Adrenal gland (tissue), 12 donors: ENCODE results near the gene BARD1. TPM values are rescaled to one million over a fixed set of nuclear protein-coding genes. Genes with fewer than 3 reads are reported as not detected.

Experiments used
- DNase-seq, 7 donors: peaks; one replicate each; pipeline ENCODE4 v3.0.0-alpha.2; 2019 to 2020
- H3K27ac ChIP-seq, 5 donors: fragments of 200-600 bp; sonication (generic) in 4 of 5; 1 replicate in 3 of 5; 2 replicates in 2 of 5; pipeline versions ENCODE4 v1.5.1 to v1.8.0; 2016 to 2020; ENCODE audit warnings: mild to moderate bottlenecking in 1 of 5
- H3K27me3 ChIP-seq: fragments of 200-600 bp; 2 replicates; pipeline ENCODE4 v1.8.0; 2021
- H3K36me3 ChIP-seq, 2 donors: fragments of 200-600 bp; replicated peaks in 1 of 2; 1 replicate in 1 of 2; 2 replicates in 1 of 2; pipeline versions ENCODE4 v1.5.1 to v1.8.0; 2018 to 2022
- H3K4me1 ChIP-seq, 2 donors: fragments of 200-600 bp; replicated peaks in 1 of 2; 1 replicate in 1 of 2; 2 replicates in 1 of 2; pipeline versions ENCODE4 v1.5.1 to v1.8.0; 2018 to 2021
- H3K4me3 ChIP-seq, 4 donors: fragments of 200-600 bp; sonication (generic) in 3 of 4; one replicate each; pipeline ENCODE4 v1.5.1; 2016 to 2018
- H3K9me3 ChIP-seq, 3 donors: fragments of 200-600 bp; sonication (generic) in 1 of 3; replicated peaks in 1 of 3; 1 replicate in 2 of 3; 2 replicates in 1 of 3; pipeline versions ENCODE4 v1.5.1 to v1.8.0; 2016 to 2021
- CTCF ChIP-seq, 6 experiments: fragments of 450-650 bp in 4 of 6; fragments of 200-600 bp in 2 of 6; sonication (generic) in 1 of 6; IDR thresholded peaks; 1 replicate in 5 of 6; 2 replicates in 1 of 6; pipeline versions ENCODE4 v1.5.1 to v1.8.0; 2016 to 2021; ENCODE audit warnings: antibody characterized with exemption in 6 of 6, mild to moderate bottlenecking in 2 of 6, moderate library complexity in 1 of 6
- POLR2A ChIP-seq, 2 donors: fragments of 450-650 bp; IDR thresholded peaks; one replicate each; pipeline ENCODE4 v1.6.1; 2017; ENCODE audit warnings: antibody characterized with exemption in 2 of 2, mild to moderate bottlenecking in 2 of 2, moderate library complexity in 1 of 2
- WGBS, 4 donors: extraction: QIAGEN DNeasy Blood & Tissue Kit in 2 of 4; methylation state at CpG; one replicate each; pipeline versions ENCODE4 v1.1.5 to v1.1.7; 2013 to 2017; 5-methylcytosine and 5-hydroxymethylcytosine counted together
- intact Hi-C, 2 donors: fragments of 100-400 bp; cut with DNase I; formaldehyde crosslinking; loops; one replicate each; pipeline versions ENCODE4 v1.14.1 to v1.15.0; 2022 to 2023
- polyA plus RNA-seq, 3 donors: library from polyadenylated mRNA; stranded (reverse); fragments of 200-250 nt in 2 of 3; fragments of 350-450 nt in 1 of 3; fragmentation: Illumina TruSeq in 1 of 3; extraction: RNeasy Lipid Tissue Mini Kit (QIAGEN cat#74804) in 1 of 3; gene quantifications; one replicate each; pipeline ENCODE4 v1.2.3, GENCODE V29; 2013 to 2014
- total RNA-seq, 9 donors: library from RNA; depleted of rRNA in 4 of 9; stranded (reverse); fragments of >200 nt in 4 of 9; fragments of 120-200 nt in 1 of 9; fragmentation: NEBNext Ultra II Directional in 1 of 9; extraction: Animal tissue kit (Norgen Biotek cat#: 25700) in 1 of 9; gene quantifications; one replicate each; pipeline versions ENCODE4 v1.1.0 to v1.2.4, GENCODE V29; 2013 to 2023
- donor health status: healthy with polysubstance abuse.
- donor health status: Bipolar disorder and iron deficiency.
- donor health status: DM: yes; HTN: yes; CAD: no.
- donor health status: DM: no; HTN: no; CAD: no.
- donor health status: DM: no; HTN: no; CAD: no.
- donor health status: DM: yes; HTN: yes; CAD: no.

The BARD1 gene
- total and polyA plus RNA-seq, 12 donors, result 0.71 to 12.7 (median 3.9) TPM

- 94 to 100% (median 100%) methylated on average over 1 of the region's 1 CpG for WGBS, 4 donors
- no peak for TF ChIP-seq POLR2A (IDR thresholded peaks at IDR 0.05)
- TF ChIP-seq CTCF (IDR thresholded peaks at IDR 0.05), result no peak
- DNase-seq, result no peak
- Histone ChIP-seq H3K27me3 (no peaks in the 10 kb centered on the region), H3K9me3 (no peaks in the 10 kb centered on the region), H3K4me1 (no peaks in the 10 kb centered on the region), H3K4me3 (no peak overlapping the region), H3K36me3 (no peaks in the 10 kb centered on the region), H3K27ac (no peak overlapping the region)
- intact Hi-C loops, result no loop called here
These were observed 26.8 kb downstream of the BARD1 start for GRCh38 chr2:214782671-214783070.

GRCh38 chr2:214781226-214781625, 28.3 kb downstream of the BARD1 start:
- no peaks in the 10 kb centered on the region for H3K9me3 ChIP-seq
- no peaks in the 10 kb centered on the region for H3K27me3 ChIP-seq
- 85 to 95% (median 91%) methylated on average over 2 of the region's 2 CpGs for WGBS, 4 donors
- TF ChIP-seq CTCF (IDR thresholded peaks at IDR 0.05) (no peak), POLR2A (IDR thresholded peaks at IDR 0.05) (no peak)
- no peaks in the 10 kb centered on the region for H3K36me3 ChIP-seq
- H3K4me3 ChIP-seq, result no peak overlapping the region
- no peak for DNase-seq
- intact Hi-C loops, result no loop called here
- no peaks in the 10 kb centered on the region for H3K4me1 ChIP-seq
- no peak overlapping the region for H3K27ac ChIP-seq

- intact Hi-C loops, result no loop called here
- H3K36me3 ChIP-seq, result no peaks in the 10 kb centered on the region
- TF ChIP-seq CTCF (IDR thresholded peaks at IDR 0.05) (no peak), POLR2A (IDR thresholded peaks at IDR 0.05) (no peak)
These were observed 33.5 kb downstream of the BARD1 start for GRCh38 chr2:214775971-214776370.

DNA sequence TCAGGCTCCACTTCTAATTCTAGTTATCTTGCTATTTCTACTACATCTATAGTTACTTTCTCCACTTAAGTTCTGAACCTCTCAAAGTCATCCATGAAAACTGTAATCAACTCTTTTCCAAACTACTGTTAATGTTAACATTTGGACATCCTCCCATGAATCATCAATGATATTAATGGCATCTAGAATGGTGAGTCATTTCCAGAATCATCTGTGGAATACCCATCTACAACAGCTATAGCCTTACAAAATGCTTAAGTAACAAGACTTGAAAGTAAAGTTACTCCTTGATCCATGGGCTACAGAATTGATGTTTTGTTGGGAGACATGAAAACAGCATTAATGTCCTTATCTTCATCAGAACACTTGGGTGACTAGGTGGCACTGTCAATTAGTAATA, 35.4 kb downstream of the BARD1 start:
- TF ChIP-seq CTCF (IDR thresholded peaks at IDR 0.05) (no peak), POLR2A (IDR thresholded peaks at IDR 0.05) (no peak)

More at GRCh38 chr2:214775971-214776370, 33.5 kb downstream of the BARD1 start:
- Histone ChIP-seq H3K4me1 (no peaks in the 10 kb centered on the region), H3K27ac (no peak overlapping the region), H3K27me3 (no peaks in the 10 kb centered on the region), H3K4me3 (no peak overlapping the region), H3K9me3 (no peaks in the 10 kb centered on the region)
- DNase-seq, result no peak

More for the DNA sequence above, 35.4 kb downstream of the BARD1 start:
- intact Hi-C loops, result no loop called here
- no peaks in the 10 kb centered on the region for H3K9me3 ChIP-seq
- no peak for DNase-seq
- no peak overlapping the region for H3K27ac ChIP-seq
- H3K4me1 ChIP-seq, result no peaks in the 10 kb centered on the region
- no peaks in the 10 kb centered on the region for H3K27me3 ChIP-seq
- H3K4me3 ChIP-seq, result no peak overlapping the region
- no peaks in the 10 kb centered on the region for H3K36me3 ChIP-seq
